DND-41 (cell line): ENCODE results near the gene ALS2.

Source experiments
- ATAC-seq: fragments of 200-7000 bp; cut with Tn5 transposase; 3 replicates; pipeline ENCODE4 v1.9.1; 2021; ENCODE audit warnings: low read depth; ENCODE audit not compliant: insufficient read depth
- DNase-seq: peaks from one replicate; pipeline ENCODE4 v3.0.0-alpha.2; 2020
- H2AFZ ChIP-seq: 2 replicates; pipeline ENCODE4 v1.6.0; 2012; ENCODE audit warnings: low read depth, low read length
- H3K27ac ChIP-seq: 2 replicates; pipeline ENCODE4 v1.5.1; 2012; ENCODE audit warnings: low read length, inconsistent platforms
- H3K27me3 ChIP-seq: fragments of 200-600 bp; sonication (generic); 2 replicates; pipeline ENCODE4 v1.6.0; 2012; ENCODE audit warnings: low read length, mild to moderate bottlenecking, inconsistent platforms; ENCODE audit not compliant: insufficient read depth, poor library complexity
- H3K36me3 ChIP-seq: 2 replicates; pipeline ENCODE4 v1.5.1; 2012; ENCODE audit warnings: low read length, inconsistent platforms; ENCODE audit not compliant: insufficient read depth
- H3K4me1 ChIP-seq: 2 replicates; pipeline ENCODE4 v1.5.1; 2012; ENCODE audit warnings: mild to moderate bottlenecking, low read length; ENCODE audit not compliant: insufficient read depth
- H3K4me2 ChIP-seq: 2 replicates; pipeline ENCODE4 v1.6.0; 2012; ENCODE audit warnings: mild to moderate bottlenecking, moderate library complexity, low read length, inconsistent platforms; ENCODE audit not compliant: insufficient read depth
- H3K4me3 ChIP-seq, 2 experiments: fragments of 200-600 bp in 1 of 2; shearing (Covaris generic) in 1 of 2; 2 replicates each; pipeline ENCODE4 v1.5.1; 2012 to 2016; ENCODE audit warnings: inconsistent platforms in 2 of 2, low read length in 2 of 2, mild to moderate bottlenecking in 2 of 2, low read depth in 1 of 2, moderate library complexity in 1 of 2
- H3K79me2 ChIP-seq: 2 replicates; pipeline ENCODE4 v1.6.0; 2012; ENCODE audit warnings: low read length, inconsistent platforms; ENCODE audit not compliant: insufficient read depth
- H3K9ac ChIP-seq: 2 replicates; pipeline ENCODE4 v1.6.0; 2012; ENCODE audit warnings: low read depth, mild to moderate bottlenecking, inconsistent platforms, low read length, moderate library complexity
- H3K9me3 ChIP-seq: 2 replicates; pipeline ENCODE4 v1.5.1; 2012; ENCODE audit warnings: low read length, moderate library complexity, mild to moderate bottlenecking, inconsistent platforms; ENCODE audit not compliant: insufficient read depth, severe bottlenecking
- H4K20me1 ChIP-seq: 2 replicates; pipeline ENCODE4 v1.6.0; 2012; ENCODE audit warnings: low read length; ENCODE audit not compliant: insufficient read depth
- CTCF ChIP-seq: IDR thresholded peaks from 2 replicates; pipeline ENCODE4 v1.5.1; 2012; ENCODE audit warnings: borderline replicate concordance, low read length, moderate library complexity, mild to moderate bottlenecking; ENCODE audit not compliant: poor library complexity, severe bottlenecking; ENCODE audit errors: extremely low read depth
- EZH2 ChIP-seq: IDR thresholded peaks from 3 replicates; pipeline ENCODE4 v1.6.1; 2012; ENCODE audit warnings: borderline replicate concordance, low read depth, mild to moderate bottlenecking, moderate library complexity, low read length, inconsistent platforms; ENCODE audit not compliant: severe bottlenecking

The ALS2 gene

GRCh38 chr2:201788371-201788770 lies 7.6 kb upstream of the ALS2 start:
- Histone ChIP-seq H4K20me1 (no peaks in the 10 kb centered on the region), H3K9me3 (no peaks in the 10 kb centered on the region), H3K36me3 (no peaks in the 10 kb centered on the region), H3K27me3 (peaks cover 3% of the 10 kb centered on the region), H3K4me1 (no peaks in the 10 kb centered on the region), H2AFZ (no peak overlapping the region), H3K9ac (no peak overlapping the region), H3K79me2 (no peaks in the 10 kb centered on the region), H3K4me3 (no peak overlapping the region), H3K27ac (no peak overlapping the region), H3K4me2 (no peak overlapping the region)
- ATAC-seq (no peak), DNase-seq (no peak)
- TF ChIP-seq EZH2 (no peak), CTCF (no peak)

GRCh38 chr2:201786471-201786870 lies 5.7 kb upstream of the ALS2 start:
- no peak overlapping the region for H3K9ac ChIP-seq
- H3K27me3 ChIP-seq: peaks cover 3% of the 10 kb centered on the region
- TF ChIP-seq EZH2 (no peak), CTCF (no peak)
- H3K27ac ChIP-seq: no peak overlapping the region
- H2AFZ ChIP-seq: no peak overlapping the region
- DNase-seq (no peak), ATAC-seq (no peak)
- no peaks in the 10 kb centered on the region for H3K79me2 ChIP-seq
- H3K4me3 ChIP-seq: no peak overlapping the region
- peaks cover 6% of the 10 kb centered on the region for H3K4me1 ChIP-seq
- no peaks in the 10 kb centered on the region for H4K20me1 ChIP-seq
- no peaks in the 10 kb centered on the region for H3K36me3 ChIP-seq
- H3K9me3 ChIP-seq: no peaks in the 10 kb centered on the region
- H3K4me2 ChIP-seq: no peak overlapping the region

- no peak for ATAC-seq
- Histone ChIP-seq H3K9me3 (no peaks in the 10 kb centered on the region), H3K9ac (no peak overlapping the region), H2AFZ (no peak overlapping the region), H3K36me3 (no peaks in the 10 kb centered on the region), H3K4me3 (no peak overlapping the region), H3K27ac (no peak overlapping the region), H3K79me2 (peaks cover 5% of the 10 kb centered on the region), H3K27me3 (peaks cover 3% of the 10 kb centered on the region), H3K4me1 (peaks cover 12% of the 10 kb centered on the region), H4K20me1 (no peaks in the 10 kb centered on the region), H3K4me2 (no peak overlapping the region)
- DNase-seq: no peak
- TF ChIP-seq EZH2: no peak
- no peak for TF ChIP-seq CTCF
Observed at GRCh38 chr2:201785135-201785534, 4.4 kb upstream of the ALS2 start.

DNA sequence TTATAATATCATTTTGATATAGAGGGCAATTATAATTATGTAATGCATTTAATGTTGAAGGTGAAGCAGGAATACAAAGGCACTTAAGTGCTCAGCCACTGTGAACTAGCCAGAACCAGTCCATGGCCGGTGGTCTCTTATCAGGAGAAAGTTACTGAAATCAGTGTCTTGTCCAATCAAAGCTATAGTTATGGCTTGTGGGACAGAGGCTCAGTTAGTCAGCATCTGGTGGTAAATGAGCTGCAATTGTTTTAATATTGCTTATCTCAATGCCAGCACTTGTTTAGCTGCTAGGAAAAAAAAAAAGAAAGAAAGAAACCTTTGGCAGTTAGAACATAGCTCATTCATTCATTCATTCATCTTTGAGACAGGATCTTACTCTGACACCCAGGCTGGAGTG lies 3.8 kb upstream of the ALS2 start:
- Histone ChIP-seq H3K4me3 (no peak overlapping the region), H3K36me3 (no peaks in the 10 kb centered on the region), H4K20me1 (no peaks in the 10 kb centered on the region), H3K27me3 (peaks cover 3% of the 10 kb centered on the region), H3K27ac (no peak overlapping the region), H3K9ac (no peak overlapping the region), H3K9me3 (no peaks in the 10 kb centered on the region), H3K4me2 (no peak overlapping the region), H3K79me2 (peaks cover 11% of the 10 kb centered on the region), H2AFZ (no peak overlapping the region), H3K4me1 (peaks cover 17% of the 10 kb centered on the region)
- DNase-seq: no peak
- no peak for TF ChIP-seq EZH2
- no peak for TF ChIP-seq CTCF
- ATAC-seq: no peak
